Hepatocyte (in vitro differentiated cells): ENCODE results near the gene C22orf23.

ENCODE experiments used
- EZH2 ChIP-seq: fragments of 200-600 bp; sonication (generic); IDR thresholded peaks from 2 replicates; pipeline ENCODE4 v1.6.1; 2016; ENCODE audit warnings: antibody characterized with exemption, mild to moderate bottlenecking, borderline replicate concordance
- EZH2phosphoT487 ChIP-seq: fragments of 200-600 bp; sonication (generic); IDR thresholded peaks from one replicate; pipeline ENCODE4 v1.6.1; 2018; ENCODE audit warnings: antibody characterized with exemption, mild to moderate bottlenecking, low read depth, moderate library complexity; ENCODE audit not compliant: unreplicated experiment, severe bottlenecking
- TF ChIP-seq, protein P1 (sequence below): fragments of 200-600 bp; sonication (generic); IDR thresholded peaks from 2 replicates; pipeline ENCODE4 v1.5.1; 2016; ENCODE audit warnings: antibody characterized with exemption, mild to moderate bottlenecking; ENCODE audit not compliant: poor library complexity

DNA sequence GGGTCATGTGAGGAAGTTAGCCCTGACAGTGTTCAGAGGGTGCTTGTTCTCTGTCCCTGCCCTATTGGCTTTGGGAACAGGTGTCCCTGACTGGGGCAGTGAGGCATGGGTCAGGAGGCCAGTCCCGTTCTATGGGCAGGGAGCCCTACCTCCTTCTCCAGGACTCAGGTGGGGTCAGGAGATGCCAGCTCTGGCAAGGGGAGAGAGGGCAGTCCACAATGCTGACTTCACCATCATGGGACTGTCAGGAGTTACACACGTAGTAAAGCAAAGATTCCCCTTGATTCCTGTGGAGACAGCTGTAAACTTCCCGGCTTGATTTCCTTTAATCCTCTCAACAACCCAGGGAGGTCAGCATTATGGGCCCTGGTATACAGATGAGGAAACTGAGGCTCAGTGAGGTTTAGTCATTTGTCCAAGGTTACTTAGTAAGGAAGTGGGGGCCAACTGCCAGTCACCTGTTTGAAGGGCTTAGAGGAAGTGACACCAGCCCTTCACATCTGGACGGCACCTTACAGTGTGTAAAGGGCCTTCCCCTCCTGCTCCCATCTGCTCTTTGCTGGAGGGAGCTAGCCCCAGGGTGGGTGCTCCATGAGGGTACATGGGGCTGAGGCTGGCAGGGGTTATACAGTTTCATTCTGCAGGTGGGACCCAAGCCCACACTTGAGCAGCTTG is 35.4 kb downstream of the C22orf23 start:
- TF ChIP-seq, protein P1, sequence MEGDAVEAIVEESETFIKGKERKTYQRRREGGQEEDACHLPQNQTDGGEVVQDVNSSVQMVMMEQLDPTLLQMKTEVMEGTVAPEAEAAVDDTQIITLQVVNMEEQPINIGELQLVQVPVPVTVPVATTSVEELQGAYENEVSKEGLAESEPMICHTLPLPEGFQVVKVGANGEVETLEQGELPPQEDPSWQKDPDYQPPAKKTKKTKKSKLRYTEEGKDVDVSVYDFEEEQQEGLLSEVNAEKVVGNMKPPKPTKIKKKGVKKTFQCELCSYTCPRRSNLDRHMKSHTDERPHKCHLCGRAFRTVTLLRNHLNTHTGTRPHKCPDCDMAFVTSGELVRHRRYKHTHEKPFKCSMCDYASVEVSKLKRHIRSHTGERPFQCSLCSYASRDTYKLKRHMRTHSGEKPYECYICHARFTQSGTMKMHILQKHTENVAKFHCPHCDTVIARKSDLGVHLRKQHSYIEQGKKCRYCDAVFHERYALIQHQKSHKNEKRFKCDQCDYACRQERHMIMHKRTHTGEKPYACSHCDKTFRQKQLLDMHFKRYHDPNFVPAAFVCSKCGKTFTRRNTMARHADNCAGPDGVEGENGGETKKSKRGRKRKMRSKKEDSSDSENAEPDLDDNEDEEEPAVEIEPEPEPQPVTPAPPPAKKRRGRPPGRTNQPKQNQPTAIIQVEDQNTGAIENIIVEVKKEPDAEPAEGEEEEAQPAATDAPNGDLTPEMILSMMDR, result no peak
- TF ChIP-seq EZH2 (no peak), EZH2phosphoT487 (no peak)
